GM23338 (cell line): ENCODE data around the gene E2F6. TPM values are rescaled to one million over a fixed set of nuclear protein-coding genes. Genes with fewer than 3 reads are reported as not detected.

ENCODE experiments used
- ATAC-seq: fragments of 200-7000 bp; cut with Tn5 transposase; 3 replicates; pipeline ENCODE4 v1.9.1; 2020
- DNase-seq: peaks from one replicate; pipeline ENCODE4 v3.0.0-alpha.2; 2015; ENCODE audit warnings: low spot score
- H2AFZ ChIP-seq: fragments of 200-600 bp; sonication (generic); 2 replicates; pipeline ENCODE4 v1.8.0; 2016; ENCODE audit warnings: antibody characterized with exemption, mild to moderate bottlenecking, moderate library complexity
- H3F3A ChIP-seq: fragments of 200-600 bp; sonication (generic); replicated peaks from 2 replicates; pipeline ENCODE4 v1.8.0; 2017; ENCODE audit warnings: antibody characterized with exemption, mixed run types, low read depth
- H3K27ac ChIP-seq: fragments of 200-600 bp; sonication (generic); 2 replicates; pipeline ENCODE4 v1.6.1; 2016; ENCODE audit warnings: low read depth
- H3K27me3 ChIP-seq: fragments of 200-600 bp; sonication (generic); 2 replicates; pipeline ENCODE4 v1.8.0; 2016; ENCODE audit warnings: mild to moderate bottlenecking, mixed run types, moderate library complexity; ENCODE audit not compliant: insufficient read depth
- H3K36me3 ChIP-seq: fragments of 200-600 bp; sonication (generic); 2 replicates; pipeline ENCODE4 v1.8.0; 2016; ENCODE audit warnings: mild to moderate bottlenecking; ENCODE audit not compliant: insufficient read depth
- H3K4me1 ChIP-seq: fragments of 200-600 bp; sonication (generic); 2 replicates; pipeline ENCODE4 v1.8.0; 2016; ENCODE audit warnings: mild to moderate bottlenecking, moderate library complexity; ENCODE audit not compliant: insufficient read depth
- H3K4me2 ChIP-seq: fragments of 200-600 bp; sonication (generic); 2 replicates; pipeline ENCODE4 v1.7.1; 2017; ENCODE audit warnings: mixed run types
- H3K4me3 ChIP-seq: fragments of 200-600 bp; sonication (generic); 2 replicates; pipeline ENCODE4 v1.6.1; 2016; ENCODE audit warnings: mixed run types
- H3K79me2 ChIP-seq: fragments of 200-600 bp; sonication (generic); replicated peaks from 2 replicates; pipeline ENCODE4 v1.8.0; 2017; ENCODE audit warnings: mild to moderate bottlenecking; ENCODE audit not compliant: insufficient read depth
- H3K9me2 ChIP-seq: fragments of 200-600 bp; sonication (generic); 2 replicates; pipeline ENCODE4 v1.8.0; 2017; ENCODE audit not compliant: insufficient read depth
- H4K20me1 ChIP-seq: fragments of 200-600 bp; sonication (generic); replicated peaks from 2 replicates; pipeline ENCODE4 v1.8.0; 2017; ENCODE audit warnings: mild to moderate bottlenecking; ENCODE audit not compliant: insufficient read depth
- H3K27ac Mint-ChIP-seq: 2 replicates; pipeline ENCODE4 v1.8.0; 2020; ENCODE audit warnings: inconsistent platforms, mild to moderate bottlenecking, moderate library complexity, mixed read lengths
- H3K27me3 Mint-ChIP-seq: 3 replicates; pipeline ENCODE4 v1.8.0; 2022; ENCODE audit warnings: low read depth, mild to moderate bottlenecking, moderate library complexity, mixed read lengths, inconsistent platforms; ENCODE audit not compliant: insufficient read depth, poor library complexity
- H3K36me3 Mint-ChIP-seq: 3 replicates; pipeline ENCODE4 v1.8.0; 2021; ENCODE audit warnings: low read depth, mild to moderate bottlenecking, inconsistent platforms, moderate library complexity, mixed read lengths
- H3K4me1 Mint-ChIP-seq: 3 replicates; pipeline ENCODE4 v1.8.0; 2020; ENCODE audit warnings: mild to moderate bottlenecking, inconsistent platforms, mixed read lengths
- H3K4me3 Mint-ChIP-seq: 3 replicates; pipeline ENCODE4 v1.8.0; 2021; ENCODE audit warnings: moderate library complexity, mild to moderate bottlenecking, inconsistent platforms, mixed read lengths
- H3K9me3 Mint-ChIP-seq: 3 replicates; pipeline ENCODE4 v1.8.0; 2020; ENCODE audit warnings: moderate library complexity, mild to moderate bottlenecking, inconsistent platforms, mixed read lengths
- CREB1 ChIP-seq: fragments of 250-450 bp; sonication (Bioruptor Pico); IDR thresholded peaks from 2 replicates; pipeline ENCODE4 v1.5.0; 2020; ENCODE audit warnings: low read depth, mild to moderate bottlenecking, moderate library complexity
- CTCF ChIP-seq, 2 experiments: fragments of 200-600 bp in 1 of 2; sonication (generic) in 1 of 2; conservative IDR thresholded peaks; 2 replicates each; pipeline versions ENCODE4 v1.5.1 to v1.6.1; 2016 to 2017; ENCODE audit warnings: antibody characterized with exemption in 2 of 2, low read depth in 2 of 2, mild to moderate bottlenecking in 2 of 2, moderate library complexity in 1 of 2
- ETS1 ChIP-seq: IDR thresholded peaks from 2 replicates; pipeline ENCODE4 v1.6.1; 2016; ENCODE audit warnings: antibody characterized with exemption
- EZH2 ChIP-seq: fragments of 200-600 bp; sonication (generic); IDR thresholded peaks from one replicate; pipeline ENCODE4 v1.8.0; 2017; ENCODE audit warnings: antibody characterized with exemption, mild to moderate bottlenecking, low read depth; ENCODE audit not compliant: unreplicated experiment
- EZH2phosphoT487 ChIP-seq: fragments of 200-600 bp; sonication (generic); IDR thresholded peaks from one replicate; pipeline ENCODE4 v1.8.1; 2018; ENCODE audit warnings: antibody characterized with exemption; ENCODE audit not compliant: unreplicated experiment
- NANOG ChIP-seq: IDR thresholded peaks from 2 replicates; pipeline ENCODE4 v1.6.1; 2016; ENCODE audit warnings: antibody characterized with exemption, borderline replicate concordance
- POLR2AphosphoS5 ChIP-seq: IDR thresholded peaks from 2 replicates; pipeline ENCODE4 v1.6.1; 2016; ENCODE audit warnings: antibody characterized with exemption, low read depth
- REST ChIP-seq: IDR thresholded peaks from one replicate; pipeline ENCODE4 v1.6.1; 2018; ENCODE audit warnings: antibody characterized with exemption; ENCODE audit not compliant: unreplicated experiment
- ZNF114 ChIP-seq: fragments of 250-450 bp; sonication (Bioruptor Pico); IDR thresholded peaks from 2 replicates; pipeline ENCODE4 v1.5.0; 2020; ENCODE audit warnings: mild to moderate bottlenecking, moderate library complexity
- ZNF331 ChIP-seq: fragments of 250-450 bp; sonication (Bioruptor Pico); IDR thresholded peaks from 2 replicates; pipeline ENCODE4 v1.5.0; 2020; ENCODE audit warnings: low read depth, mild to moderate bottlenecking, moderate library complexity
- ZNF462 ChIP-seq: fragments of 250-450 bp; sonication (Bioruptor Pico); IDR thresholded peaks from 2 replicates; pipeline ENCODE4 v1.5.0; 2020; ENCODE audit warnings: mild to moderate bottlenecking, moderate library complexity
- polyA plus RNA-seq: library from polyadenylated mRNA; unstranded; fragments of >200 nt; fragmentation: Nextera tagmentation; extraction: Ambion mirVana; gene quantifications from 2 replicates; pipeline ENCODE4 v1.2.1, GENCODE V29; 2016
- total RNA-seq: library from RNA; depleted of rRNA; stranded (reverse); fragments of >200 nt; shearing (Covaris generic); gene quantifications from 2 replicates; pipeline ENCODE4 v1.2.3, GENCODE V29; 2014

The E2F6 gene
- total and polyA plus RNA-seq, 2 experiments from 2014 or later = 16.9 to 20.7 TPM

- TF ChIP-seq ZNF462 (no peak), EZH2phosphoT487 (no peak), NANOG (no peak), ZNF114 (no peak), CREB1 (CRISPR knock-in tag) (no peak)
Measured at GRCh38 chr2:11434443-11434842, 31.5 kb downstream of the E2F6 start (continued).

- H3K4me1 ChIP-seq = no peaks in the 10 kb centered on the region
- no peak for ATAC-seq
- no peaks in the 10 kb centered on the region for H3K27me3 Mint-ChIP-seq
- TF ChIP-seq EZH2phosphoT487 (no peak), NANOG (no peak), REST (no peak), CTCF (conservative IDR thresholded peaks at IDR 0.05; ENCODE audit: low read depth in 2 of 2) (no peak), ZNF331 (no peak), POLR2AphosphoS5 (no peak), EZH2 (no peak), CREB1 (CRISPR knock-in tag) (no peak), ETS1 (no peak)
Measured at GRCh38 chr2:11433822-11434221, 32.1 kb downstream of the E2F6 start.

More at GRCh38 chr2:11433822-11434221, 32.1 kb downstream of the E2F6 start:
- H3K4me3 ChIP-seq = no peak overlapping the region
- no peak overlapping the region for H3K4me3 Mint-ChIP-seq
- H3K36me3 Mint-ChIP-seq = peaks cover 54% of the 10 kb centered on the region
- no peak overlapping the region for H3K4me2 ChIP-seq
- H3K79me2 ChIP-seq = no peaks in the 10 kb centered on the region
- H3K4me1 Mint-ChIP-seq = no peaks in the 10 kb centered on the region
- H3K9me2 ChIP-seq = no peaks in the 10 kb centered on the region
- no peaks in the 10 kb centered on the region for H3F3A ChIP-seq
- no peak overlapping the region for H3K27ac ChIP-seq
- peaks cover 10% of the 10 kb centered on the region; the same call in 2 of the 3 replicates for H3K9me3 Mint-ChIP-seq
- H3K36me3 ChIP-seq = peaks cover 10% of the 10 kb centered on the region
- H3K27ac Mint-ChIP-seq = no peak overlapping the region
- H3K27me3 ChIP-seq = no peaks in the 10 kb centered on the region
- no peak for DNase-seq
- H2AFZ ChIP-seq = no peak overlapping the region
- no peaks in the 10 kb centered on the region for H4K20me1 ChIP-seq
